OCI-LY3 (cell line): Measurements from ENCODE around the gene NEXMIF.

Source experiments
- H2AFZ ChIP-seq: fragments of 200-600, 300-600 bp; shearing (Covaris generic); 2 replicates; pipeline ENCODE4 v1.6.0; 2014; ENCODE audit warnings: antibody characterized with exemption, low read depth, low read length
- H3K27ac ChIP-seq: fragments of 200-600, 300-600 bp; sonication (generic); 2 replicates; pipeline ENCODE4 v1.5.1; 2014; ENCODE audit warnings: mild to moderate bottlenecking, low read length, moderate library complexity, mixed read lengths
- H3K27me3 ChIP-seq: fragments of 200-600, 300-600 bp; sonication (generic); 2 replicates; pipeline ENCODE4 v1.6.1; 2014; ENCODE audit warnings: low read depth, low read length, mixed read lengths
- H3K36me3 ChIP-seq: fragments of 200-600, 300-600 bp; sonication (generic); replicated peaks from 2 replicates; pipeline ENCODE3; 2014; ENCODE audit warnings: low read depth, low read length, mixed read lengths
- H3K4me1 ChIP-seq: fragments of 300-600, 200-600 bp; sonication (generic); 2 replicates; pipeline ENCODE4 v1.6.1; 2014; ENCODE audit warnings: low read length, mixed read lengths
- H3K4me2 ChIP-seq: fragments of 200-600, 300-600 bp; sonication (generic); 2 replicates; pipeline ENCODE4 v1.6.1; 2014; ENCODE audit warnings: low read length, mixed read lengths
- H3K4me3 ChIP-seq: fragments of 300-600, 200-600 bp; sonication (generic); 2 replicates; pipeline ENCODE4 v1.5.1; 2014; ENCODE audit warnings: antibody characterized with exemption, mild to moderate bottlenecking, low read length, moderate library complexity
- H3K79me2 ChIP-seq: fragments of 300-600, 200-600 bp; shearing (Covaris generic); 2 replicates; pipeline ENCODE4 v1.6.1; 2014; ENCODE audit warnings: mild to moderate bottlenecking, low read length, mixed read lengths
- H3K9ac ChIP-seq: fragments of 300-600, 200-600 bp; shearing (Covaris generic); 2 replicates; pipeline ENCODE4 v1.6.0; 2014; ENCODE audit warnings: mild to moderate bottlenecking, low read length, moderate library complexity
- H3K9me3 ChIP-seq: fragments of 200-600, 300-600 bp; shearing (Covaris generic); 2 replicates; pipeline ENCODE4 v1.6.1; 2014; ENCODE audit warnings: low read length, mixed read lengths; ENCODE audit not compliant: insufficient read depth
- H4K20me1 ChIP-seq: fragments of 200-600, 300-600 bp; sonication (generic); 2 replicates; pipeline ENCODE4 v1.6.1; 2016; ENCODE audit warnings: low read length, mixed read lengths; ENCODE audit not compliant: insufficient read depth
- CTCF ChIP-seq: fragments of 200-600, 300-600 bp; sonication (generic); IDR thresholded peaks from 2 replicates; pipeline ENCODE4 v1.5.1; 2014; ENCODE audit warnings: antibody characterized with exemption, low read length, low read depth
- EZH2phosphoT487 ChIP-seq: fragments of 200-600 bp; shearing (Covaris generic); IDR thresholded peaks from 2 replicates; pipeline ENCODE4 v1.6.1; 2018; ENCODE audit warnings: antibody characterized with exemption, mixed run types, low read depth

NEXMIF gene

GRCh38 chrX:74781507-74782034 lies 143.7 kb downstream of the NEXMIF start:
- H4K20me1 ChIP-seq, result no peaks in the 10 kb centered on the region
- H3K4me3 ChIP-seq, result no peak overlapping the region
- TF ChIP-seq CTCF, result no peak
- no peak for TF ChIP-seq EZH2phosphoT487
- no peak overlapping the region for H3K27ac ChIP-seq
- H3K4me1 ChIP-seq, result no peaks in the 10 kb centered on the region
- no peaks in the 10 kb centered on the region for H3K27me3 ChIP-seq
- no peaks in the 10 kb centered on the region for H3K9me3 ChIP-seq
- no peak overlapping the region for H2AFZ ChIP-seq
- no peaks in the 10 kb centered on the region for H3K36me3 ChIP-seq
- no peak overlapping the region for H3K9ac ChIP-seq
- H3K79me2 ChIP-seq, result no peaks in the 10 kb centered on the region
- no peak overlapping the region for H3K4me2 ChIP-seq

GRCh38 chrX:74779175-74779574 lies 146.1 kb downstream of the NEXMIF start:
- no peaks in the 10 kb centered on the region for H4K20me1 ChIP-seq
- no peak overlapping the region for H3K4me2 ChIP-seq
- H2AFZ ChIP-seq, result no peak overlapping the region
- no peaks in the 10 kb centered on the region for H3K79me2 ChIP-seq
- no peaks in the 10 kb centered on the region for H3K4me1 ChIP-seq
- H3K36me3 ChIP-seq, result no peaks in the 10 kb centered on the region
- H3K27ac ChIP-seq, result no peak overlapping the region
- H3K9ac ChIP-seq, result no peak overlapping the region
- H3K27me3 ChIP-seq, result no peaks in the 10 kb centered on the region
- no peak overlapping the region for H3K4me3 ChIP-seq
- no peaks in the 10 kb centered on the region for H3K9me3 ChIP-seq
- no peak for TF ChIP-seq EZH2phosphoT487
- no peak for TF ChIP-seq CTCF

GRCh38 chrX:74774988-74775387 lies 150.3 kb downstream of the NEXMIF start:
- H4K20me1 ChIP-seq, result no peaks in the 10 kb centered on the region
- no peaks in the 10 kb centered on the region for H3K79me2 ChIP-seq
- no peaks in the 10 kb centered on the region for H3K36me3 ChIP-seq
- H3K27me3 ChIP-seq, result no peaks in the 10 kb centered on the region
- TF ChIP-seq CTCF, result no peak
- no peak for TF ChIP-seq EZH2phosphoT487
- no peak overlapping the region for H3K4me2 ChIP-seq
- H2AFZ ChIP-seq, result no peak overlapping the region
- no peaks in the 10 kb centered on the region for H3K9me3 ChIP-seq
- no peak overlapping the region for H3K4me3 ChIP-seq
- H3K27ac ChIP-seq, result no peak overlapping the region
- H3K4me1 ChIP-seq, result no peaks in the 10 kb centered on the region
- no peak overlapping the region for H3K9ac ChIP-seq

GRCh38 chrX:74736450-74736849 lies 188.8 kb downstream of the NEXMIF start:
- Histone ChIP-seq H3K4me2 (no peak overlapping the region), H2AFZ (no peak overlapping the region)
- no peak for TF ChIP-seq EZH2phosphoT487
- TF ChIP-seq CTCF, result no peak

More at GRCh38 chrX:74736450-74736849, 188.8 kb downstream of the NEXMIF start:
- H3K9ac ChIP-seq, result no peak overlapping the region
- H3K4me1 ChIP-seq, result no peaks in the 10 kb centered on the region
- no peaks in the 10 kb centered on the region for H3K27me3 ChIP-seq
- no peaks in the 10 kb centered on the region for H3K36me3 ChIP-seq
- H3K4me3 ChIP-seq, result no peak overlapping the region
- no peaks in the 10 kb centered on the region for H3K9me3 ChIP-seq
- no peaks in the 10 kb centered on the region for H4K20me1 ChIP-seq
- H3K27ac ChIP-seq, result no peak overlapping the region
- H3K79me2 ChIP-seq, result no peaks in the 10 kb centered on the region
